ENCODE results near the gene KLF3. TPM values are rescaled to one million over a fixed set of nuclear protein-coding genes. Genes with fewer than 3 reads are reported as not detected.

Gene KLF3
- total and polyA plus RNA-seq, 2 experiments from 2014 or later = 15.0 to 16.5 TPM

GRCh38 chr4:38667085-38667893 lies 3.3 kb downstream of the KLF3 start:
- TF ChIP-seq ETS1 (IDR thresholded peaks at IDR 0.05) = peak; percentile 87
- no peak for TF ChIP-seq REST (IDR thresholded peaks at IDR 0.05; ENCODE audit: unreplicated experiment)
- no peak for TF ChIP-seq NANOG (IDR thresholded peaks at IDR 0.05; ENCODE audit: borderline replicate concordance)
- TF ChIP-seq EZH2phosphoT487 (IDR thresholded peaks at IDR 0.05; ENCODE audit: unreplicated experiment) = no peak
- peak; percentile 50 for TF ChIP-seq POLR2AphosphoS5 (IDR thresholded peaks at IDR 0.05; ENCODE audit: low read depth)
- TF ChIP-seq JUNB (IDR thresholded peaks at IDR 0.05; ENCODE audit: unreplicated experiment) = no peak
- TF ChIP-seq ZNF331 (CRISPR knock-in tag; IDR thresholded peaks at IDR 0.05; ENCODE audit: low read depth) = no peak
- no peak for TF ChIP-seq EZH2 (IDR thresholded peaks at IDR 0.05; ENCODE audit: low read depth, unreplicated experiment)
- TF ChIP-seq ZNF462 (CRISPR knock-in tag; IDR thresholded peaks at IDR 0.05) = no peak
- no peak for TF ChIP-seq ZNF114 (CRISPR knock-in tag; IDR thresholded peaks at IDR 0.05)
- TF ChIP-seq CREB1 (CRISPR knock-in tag; IDR thresholded peaks at IDR 0.05; ENCODE audit: low read depth) = peak; percentile 84
- no peak for TF ChIP-seq CTCF (conservative IDR thresholded peaks at IDR 0.05; ENCODE audit: low read depth in 2 of 2)
- no peak for TF ChIP-seq STAT1 (IDR thresholded peaks at IDR 0.05; ENCODE audit: unreplicated experiment)
- H3K9me3 Mint-ChIP-seq = peaks cover 2% of the 10 kb centered on the region; the same call in 1 of the 3 replicates
- Histone ChIP-seq H3K27me3 (ENCODE audit: insufficient read depth) (peaks cover 18% of the 10 kb centered on the region), H4K20me1 (replicated peaks; ENCODE audit: insufficient read depth) (no peaks in the 10 kb centered on the region), H3K4me2 (peak overlapping the region; percentile 86), H2AFZ (no peak overlapping the region), H3K36me3 (ENCODE audit: insufficient read depth) (no peaks in the 10 kb centered on the region), H3K9me2 (ENCODE audit: insufficient read depth) (no peaks in the 10 kb centered on the region), H3F3A (replicated peaks; ENCODE audit: low read depth) (0 out of 2 replicates have a peak, but pooled peaks cover 3% of the 10 kb centered on the region), H3K79me2 (replicated peaks; ENCODE audit: insufficient read depth) (peaks cover 62% of the 10 kb centered on the region), H3K4me3 (peak overlapping the region; percentile 75), H3K4me1 (ENCODE audit: insufficient read depth) (peaks cover 52% of the 10 kb centered on the region), H3K27ac (ENCODE audit: low read depth) (peak overlapping the region; percentile 94)
- DNase-seq (ENCODE audit: low spot score) (peak; percentile 97), ATAC-seq (peak; percentile 60)
- H3K36me3 Mint-ChIP-seq (ENCODE audit: low read depth) = peaks cover 13% of the 10 kb centered on the region
- peak overlapping the region; percentile 95 for H3K4me3 Mint-ChIP-seq
- H3K27me3 Mint-ChIP-seq (ENCODE audit: insufficient read depth, low read depth, poor library complexity) = peaks cover 15% of the 10 kb centered on the region
- peaks cover 73% of the 10 kb centered on the region for H3K4me1 Mint-ChIP-seq
- H3K27ac Mint-ChIP-seq = peak overlapping the region; percentile 99
